HG03159 (cell line): ENCODE measurements around the gene MCRS1.

ENCODE experiments used
- ATAC-seq: cut with Tn5 transposase; IDR thresholded peaks from one replicate; pipeline ENCODE4 v1.9.1; 2021; ENCODE audit warnings: mild to moderate bottlenecking, moderate library complexity; ENCODE audit not compliant: unreplicated experiment

Gene MCRS1

DNA sequence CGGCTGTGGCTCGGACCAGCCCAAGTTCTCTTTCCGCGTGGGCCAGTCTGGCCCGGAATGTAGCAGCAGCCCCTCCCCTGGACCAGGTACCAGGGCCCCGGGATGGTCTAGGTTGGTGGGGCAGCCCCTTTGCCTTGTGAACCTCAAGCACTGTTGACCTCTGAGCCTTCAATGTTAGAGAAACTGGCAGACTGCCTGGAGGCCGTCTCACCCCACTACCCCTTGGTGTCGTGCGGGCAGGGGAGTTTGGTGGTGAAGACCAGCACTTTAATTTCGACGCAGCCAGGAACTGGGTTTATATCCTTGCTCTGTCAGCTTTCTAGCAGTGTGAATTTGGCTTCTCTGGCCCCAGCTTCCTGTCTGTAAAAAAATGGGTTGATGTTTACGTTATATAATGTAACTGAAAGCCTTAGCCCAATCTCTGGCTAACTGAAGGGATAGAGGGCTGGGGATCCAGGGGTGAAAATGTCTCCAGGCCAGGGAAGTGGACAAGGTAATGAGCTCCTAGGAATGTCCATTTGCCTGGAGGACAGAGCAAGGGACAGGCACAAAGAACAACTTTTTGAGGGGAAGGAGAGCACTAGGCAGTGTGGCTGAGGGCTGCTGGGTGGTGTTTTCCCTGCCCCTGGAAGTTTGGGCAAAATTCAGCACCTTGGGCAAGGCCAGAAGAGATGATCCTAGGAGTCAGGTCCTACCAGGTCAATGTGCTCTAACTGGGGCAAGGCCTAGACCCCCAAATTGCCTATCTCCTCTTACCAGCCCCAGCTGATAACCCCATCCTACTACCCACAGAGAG, 11.4 kb downstream of the MCRS1 start:
- ATAC-seq: no peak

DNA sequence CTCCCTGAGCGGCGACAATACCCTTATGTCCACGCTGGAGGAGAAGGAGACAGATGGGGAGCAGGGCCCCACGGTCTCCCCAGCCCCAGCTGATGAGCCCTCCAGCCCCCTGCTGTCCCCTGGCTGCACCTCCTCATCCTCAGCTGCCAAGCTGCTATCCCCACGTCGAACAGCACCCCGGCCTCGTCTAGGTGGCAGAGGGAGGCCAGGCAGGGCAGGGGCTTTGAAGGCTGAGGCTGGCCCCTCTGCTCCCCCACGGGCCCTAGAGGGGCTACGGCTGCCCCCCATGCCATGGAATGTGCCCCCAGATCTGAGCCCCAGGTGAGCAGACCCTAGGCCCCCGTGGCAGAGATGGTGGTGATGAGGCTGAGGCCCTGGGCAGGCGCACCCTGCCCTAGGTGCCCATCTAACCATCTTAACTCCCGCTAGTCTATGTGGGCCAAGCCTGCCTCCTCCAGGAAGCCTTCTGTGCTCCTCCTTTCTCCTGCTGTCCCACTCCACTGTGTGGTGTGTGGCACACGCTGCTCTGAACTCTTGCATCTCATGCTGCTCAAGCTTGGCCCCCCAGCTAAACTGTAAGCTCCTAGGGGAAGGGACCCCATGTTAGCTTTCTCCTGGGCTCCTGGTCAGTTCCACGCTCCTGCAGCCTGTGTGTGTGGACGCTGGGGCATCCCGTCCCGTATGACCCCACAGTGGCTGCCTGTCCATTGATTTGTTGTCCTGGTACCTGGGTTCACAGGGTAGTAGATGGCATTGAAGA, 12.1 kb downstream of the MCRS1 start:
- no peak for ATAC-seq

DNA sequence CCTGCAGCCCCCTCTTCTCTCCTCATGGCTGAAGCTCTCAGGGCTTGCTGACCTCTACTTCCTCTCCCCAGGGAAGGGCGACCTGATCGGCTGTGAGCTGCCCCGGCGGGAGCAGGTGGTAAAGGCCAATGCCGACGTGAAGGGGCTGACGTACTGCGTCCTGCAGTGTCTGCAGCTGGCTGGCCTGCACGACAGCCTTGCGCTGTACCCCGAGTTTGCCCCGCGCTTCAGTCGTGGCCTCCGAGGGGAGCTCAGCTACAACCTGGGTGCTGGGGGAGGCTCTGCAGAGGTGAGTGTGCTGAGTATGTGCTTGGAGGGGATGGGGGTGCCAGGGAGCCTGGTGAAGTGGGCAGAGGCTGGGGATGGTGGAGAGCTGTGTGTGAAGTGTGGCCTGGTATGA, 13.7 kb downstream of the MCRS1 start:
- no peak for ATAC-seq

DNA sequence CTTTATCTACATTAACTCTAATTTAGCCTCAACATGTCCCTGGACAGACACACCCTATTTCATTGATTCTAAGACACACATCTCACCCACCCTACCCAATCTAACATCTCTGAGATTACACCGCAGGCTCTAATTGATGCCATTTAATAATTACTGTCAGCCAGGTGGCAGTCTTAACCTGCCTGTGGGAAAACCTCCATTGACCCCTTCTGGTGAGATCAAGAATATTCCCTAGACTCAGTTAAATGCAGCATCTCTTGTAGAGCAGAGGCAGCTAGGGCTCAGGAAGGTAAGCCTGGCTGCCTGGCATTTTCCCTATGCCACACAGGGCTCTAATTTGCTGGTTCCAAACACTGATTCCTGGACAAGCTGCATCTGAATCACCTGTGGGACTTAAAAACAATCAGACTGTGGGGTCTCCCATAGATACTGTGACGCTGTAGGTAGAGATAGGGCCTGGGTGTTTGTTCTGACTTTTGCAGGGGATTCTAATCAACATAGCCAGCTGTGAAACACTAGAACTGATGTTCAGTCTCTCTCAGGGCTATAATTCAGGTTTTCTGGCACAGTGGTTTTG, 14.3 kb downstream of the MCRS1 start:
- no peak for ATAC-seq

DNA sequence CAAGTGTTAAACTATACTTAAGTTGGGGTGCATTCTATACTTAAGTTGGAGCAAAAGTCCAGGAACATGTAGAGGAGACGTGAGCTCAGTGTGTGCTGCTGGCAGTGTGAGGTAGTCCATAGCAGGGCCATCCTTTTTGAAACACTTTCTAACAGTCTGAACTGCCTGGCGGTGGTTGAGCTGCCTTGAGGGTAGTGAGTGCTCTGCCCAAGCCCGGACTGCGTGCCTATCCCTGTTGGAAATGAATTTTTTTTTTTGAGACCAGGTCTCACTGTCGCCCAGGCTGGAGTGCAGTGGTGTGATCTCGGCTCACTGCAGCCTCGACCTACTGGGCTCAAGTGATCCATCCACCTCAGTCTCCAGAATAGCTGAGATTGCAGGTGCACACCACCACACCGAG, 15.0 kb downstream of the MCRS1 start:
- ATAC-seq: no peak

DNA sequence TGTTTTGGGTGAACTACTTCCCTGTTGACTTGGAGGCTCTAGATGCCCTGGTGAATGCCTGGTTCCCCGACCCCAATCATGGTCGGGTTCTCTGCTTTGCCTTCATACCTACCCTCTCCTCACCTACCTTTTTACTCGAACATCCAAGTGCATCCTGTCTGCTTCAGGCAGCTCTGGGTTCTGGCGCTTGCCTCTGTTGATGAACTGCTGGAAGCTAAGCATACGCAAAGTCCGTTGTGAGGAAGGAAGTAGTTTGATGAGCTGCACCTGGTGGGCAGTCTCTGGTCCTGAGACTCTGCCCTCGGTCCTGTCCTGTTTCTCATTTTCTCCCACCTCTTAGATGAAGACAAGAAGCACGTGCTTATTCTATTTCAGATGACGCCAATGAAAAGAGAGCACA, 15.5 kb downstream of the MCRS1 start:
- ATAC-seq: no peak

DNA sequence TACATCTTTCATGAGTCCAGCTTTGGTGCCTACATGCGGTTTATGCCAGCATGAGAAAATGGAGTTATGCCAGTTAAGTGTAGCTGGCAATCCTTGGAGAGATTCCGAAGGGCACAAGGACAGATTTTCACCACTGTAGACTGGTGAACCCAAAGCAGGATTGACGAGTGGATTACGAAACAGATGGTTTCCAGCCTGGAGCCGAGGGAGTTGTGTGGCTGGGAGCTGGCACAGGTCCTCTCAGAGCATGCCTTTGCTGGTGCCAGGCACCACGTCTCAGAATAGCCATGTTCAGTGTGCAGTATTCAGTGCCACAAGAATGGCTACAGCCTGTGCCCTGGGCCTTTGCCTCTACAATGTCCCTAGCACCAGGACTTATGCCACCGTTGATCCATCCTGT, 15.9 kb downstream of the MCRS1 start:
- ATAC-seq: no peak

DNA sequence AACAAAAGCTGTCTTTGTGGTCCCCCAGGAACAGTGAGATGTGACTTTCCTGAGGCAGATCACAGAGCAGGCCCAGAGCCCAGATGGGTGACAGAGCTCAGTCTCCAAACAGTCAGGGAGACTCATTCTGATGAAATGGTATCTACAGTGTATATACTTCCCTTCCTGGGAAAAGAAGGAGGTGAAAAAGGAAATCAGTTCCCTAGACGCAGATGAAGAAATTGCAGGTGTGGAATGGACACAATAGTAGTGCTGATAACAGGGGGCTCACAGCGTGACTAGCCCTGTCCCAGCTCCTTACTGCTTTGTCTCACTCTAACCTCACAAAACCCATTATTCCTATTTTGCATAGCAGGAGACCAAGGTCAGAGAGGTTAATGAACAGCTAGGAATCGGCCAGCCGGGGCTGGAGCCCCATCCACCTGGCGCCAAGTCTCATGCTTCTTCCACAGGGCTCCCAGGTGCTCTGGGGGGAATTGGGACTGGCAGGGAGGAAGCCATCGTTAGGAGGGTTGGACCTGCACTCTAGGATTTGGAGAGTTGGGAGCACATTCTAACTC, 17.2 kb downstream of the MCRS1 start:
- ATAC-seq: no peak

DNA sequence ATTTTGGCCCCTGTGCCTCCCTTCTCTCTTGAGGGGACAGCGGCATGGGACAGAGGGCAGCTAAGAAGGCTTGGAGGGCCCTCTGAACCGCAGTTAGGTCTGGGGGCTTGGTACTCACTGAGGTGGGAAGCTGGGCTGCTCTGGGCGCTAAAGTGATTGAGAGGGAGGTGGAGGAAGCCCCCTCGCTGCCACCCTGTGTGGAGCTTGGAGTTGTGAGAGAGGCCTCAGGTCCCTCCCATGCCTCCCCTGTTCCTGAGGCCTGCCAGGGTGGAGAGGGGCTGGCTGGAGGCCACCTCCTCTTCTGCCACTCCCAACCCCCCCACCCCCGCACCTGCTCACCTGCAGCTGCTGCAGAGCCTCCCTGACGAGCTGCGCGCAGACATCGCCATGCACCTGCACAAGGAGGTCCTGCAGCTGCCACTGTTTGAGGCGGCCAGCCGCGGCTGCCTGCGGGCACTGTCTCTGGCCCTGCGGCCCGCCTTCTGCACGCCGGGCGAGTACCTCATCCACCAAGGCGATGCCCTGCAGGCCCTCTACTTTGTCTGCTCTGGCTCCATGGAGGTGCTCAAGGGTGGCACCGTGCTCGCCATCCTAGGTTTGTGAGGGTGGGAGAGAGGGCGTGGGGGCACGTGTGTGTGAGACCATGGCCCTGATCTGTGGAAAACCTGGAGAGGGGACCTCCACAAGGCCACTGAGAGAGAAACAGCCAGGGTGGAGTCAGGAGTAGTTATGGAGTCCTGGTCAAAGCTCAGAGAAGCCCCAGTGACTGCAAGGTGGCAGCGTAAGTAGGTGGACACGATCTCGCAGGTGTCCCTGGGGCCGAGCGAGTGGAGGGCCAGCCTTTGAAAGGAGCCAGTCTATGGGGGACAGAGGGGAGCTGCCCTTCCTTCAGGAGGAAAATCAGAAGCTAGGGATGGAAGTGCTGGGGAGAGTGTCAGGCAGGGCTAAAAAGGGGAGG, 17.9 kb downstream of the MCRS1 start:
- ATAC-seq: no peak

DNA sequence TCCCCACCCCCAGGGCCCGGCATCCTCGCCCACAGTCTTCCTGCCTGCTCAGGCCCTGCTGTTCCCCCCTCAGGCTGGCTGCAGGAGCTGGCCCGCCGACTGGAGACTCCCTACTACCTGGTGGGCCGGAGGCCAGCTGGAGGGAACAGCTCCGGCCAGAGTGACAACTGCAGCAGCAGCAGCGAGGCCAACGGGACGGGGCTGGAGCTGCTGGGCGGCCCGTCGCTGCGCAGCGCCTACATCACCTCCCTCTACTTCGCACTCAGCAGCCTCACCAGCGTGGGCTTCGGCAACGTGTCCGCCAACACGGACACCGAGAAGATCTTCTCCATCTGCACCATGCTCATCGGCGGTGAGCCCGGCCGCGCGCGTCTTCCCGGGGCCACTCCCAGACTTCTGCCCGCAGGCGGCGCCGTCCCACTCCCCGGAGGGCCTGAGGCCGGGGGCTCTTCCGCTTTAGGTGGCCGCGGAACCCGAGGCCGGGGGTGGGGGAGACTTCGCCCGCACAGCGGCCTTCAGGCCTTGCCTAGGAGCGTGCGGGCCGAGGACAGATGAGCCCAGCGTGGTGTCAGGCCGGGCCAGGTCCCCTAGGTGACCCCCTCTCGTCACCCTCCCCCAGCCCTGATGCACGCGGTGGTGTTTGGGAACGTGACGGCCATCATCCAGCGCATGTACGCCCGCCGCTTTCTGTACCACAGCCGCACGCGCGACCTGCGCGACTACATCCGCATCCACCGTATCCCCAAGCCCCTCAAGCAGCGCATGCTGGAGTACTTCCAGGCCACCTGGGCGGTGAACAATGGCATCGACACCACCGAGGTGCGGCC, 18.9 kb downstream of the MCRS1 start:
- ATAC-seq: no peak

DNA sequence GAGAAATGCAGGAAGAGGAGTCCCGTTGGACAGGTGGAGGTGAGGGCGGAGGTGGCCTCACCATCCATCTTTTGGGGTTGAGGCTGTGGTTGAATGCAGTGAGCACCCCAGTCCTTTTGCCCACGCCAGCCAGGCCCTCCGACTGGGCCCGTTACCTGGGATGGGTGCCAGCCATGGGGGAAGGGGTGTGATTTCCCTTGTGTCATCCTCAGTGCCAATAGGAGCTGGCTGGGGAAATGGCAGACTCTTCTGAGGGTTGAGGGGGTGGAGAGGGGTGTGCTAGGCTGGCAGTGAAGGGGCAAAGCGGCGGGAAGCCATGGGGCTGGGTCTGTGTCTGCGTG, 19.5 kb downstream of the MCRS1 start:
- no peak for ATAC-seq

DNA sequence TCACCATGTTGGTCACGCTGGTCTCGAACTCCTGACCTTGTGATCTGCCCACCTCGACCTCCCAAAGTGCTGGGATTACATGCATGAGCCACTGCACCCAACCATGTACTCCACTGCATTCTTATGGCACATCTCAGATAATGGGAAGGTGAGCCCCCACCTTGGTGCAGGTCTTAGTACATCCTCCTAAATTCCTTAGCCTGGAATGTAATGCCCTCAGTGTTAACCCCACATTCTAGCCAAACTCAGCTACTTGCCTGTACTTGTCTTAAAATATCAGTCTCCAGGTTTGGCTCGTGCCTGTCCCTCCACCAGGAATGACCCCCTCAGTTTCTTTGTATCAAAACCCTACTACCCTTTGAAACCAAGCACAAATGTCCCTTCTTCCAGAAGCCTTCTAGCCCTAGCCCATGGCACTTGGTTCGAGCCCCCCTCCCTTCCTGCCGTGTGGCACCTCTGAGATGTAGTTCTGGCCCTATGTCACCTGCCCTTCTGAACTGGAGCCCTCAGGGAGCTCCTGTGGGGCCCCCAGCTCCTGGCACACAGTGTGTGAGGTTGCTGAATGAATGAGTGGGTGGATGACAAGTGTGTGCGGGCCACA, 20.8 kb downstream of the MCRS1 start:
- ATAC-seq: no peak

DNA sequence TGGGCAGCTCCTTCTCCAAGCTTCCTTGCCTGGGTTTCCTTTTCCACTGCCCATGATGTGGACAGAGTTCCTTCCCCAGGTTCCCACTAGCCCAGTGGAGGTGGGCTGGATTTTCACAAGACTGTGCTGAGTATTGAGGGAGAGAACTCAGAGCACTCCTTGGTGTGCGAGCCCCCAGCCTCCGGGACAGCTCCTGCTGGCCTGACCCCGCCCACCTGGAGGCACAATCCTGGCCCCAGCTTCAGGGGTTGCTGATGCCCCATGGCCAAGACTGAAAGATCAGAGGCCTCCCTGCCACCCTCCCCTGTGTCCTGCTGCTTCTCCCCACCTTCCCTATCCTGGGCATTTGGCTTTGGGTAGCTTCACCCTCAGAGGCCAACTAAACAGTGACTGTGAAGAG, 21.5 kb downstream of the MCRS1 start:
- no peak for ATAC-seq

DNA sequence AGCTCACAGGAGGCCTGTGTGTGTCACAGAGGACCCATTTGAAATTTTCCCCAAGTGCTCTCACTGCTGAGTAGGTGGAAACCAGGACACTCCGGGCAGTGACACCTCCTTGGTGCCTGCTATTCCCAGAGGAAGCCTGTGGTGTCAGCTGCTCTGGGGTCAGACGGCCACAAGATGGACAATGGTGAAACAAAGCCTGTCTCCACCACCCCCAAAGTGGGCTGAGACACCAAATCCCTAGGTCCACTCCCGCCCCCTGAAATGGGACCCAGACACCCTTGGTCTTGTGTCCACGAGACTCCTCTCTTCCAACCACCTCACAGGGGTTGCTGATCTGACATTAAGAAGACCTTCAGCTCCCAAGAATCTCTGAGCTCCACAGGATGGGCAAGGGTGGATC, 22.1 kb downstream of the MCRS1 start:
- no peak for ATAC-seq

DNA sequence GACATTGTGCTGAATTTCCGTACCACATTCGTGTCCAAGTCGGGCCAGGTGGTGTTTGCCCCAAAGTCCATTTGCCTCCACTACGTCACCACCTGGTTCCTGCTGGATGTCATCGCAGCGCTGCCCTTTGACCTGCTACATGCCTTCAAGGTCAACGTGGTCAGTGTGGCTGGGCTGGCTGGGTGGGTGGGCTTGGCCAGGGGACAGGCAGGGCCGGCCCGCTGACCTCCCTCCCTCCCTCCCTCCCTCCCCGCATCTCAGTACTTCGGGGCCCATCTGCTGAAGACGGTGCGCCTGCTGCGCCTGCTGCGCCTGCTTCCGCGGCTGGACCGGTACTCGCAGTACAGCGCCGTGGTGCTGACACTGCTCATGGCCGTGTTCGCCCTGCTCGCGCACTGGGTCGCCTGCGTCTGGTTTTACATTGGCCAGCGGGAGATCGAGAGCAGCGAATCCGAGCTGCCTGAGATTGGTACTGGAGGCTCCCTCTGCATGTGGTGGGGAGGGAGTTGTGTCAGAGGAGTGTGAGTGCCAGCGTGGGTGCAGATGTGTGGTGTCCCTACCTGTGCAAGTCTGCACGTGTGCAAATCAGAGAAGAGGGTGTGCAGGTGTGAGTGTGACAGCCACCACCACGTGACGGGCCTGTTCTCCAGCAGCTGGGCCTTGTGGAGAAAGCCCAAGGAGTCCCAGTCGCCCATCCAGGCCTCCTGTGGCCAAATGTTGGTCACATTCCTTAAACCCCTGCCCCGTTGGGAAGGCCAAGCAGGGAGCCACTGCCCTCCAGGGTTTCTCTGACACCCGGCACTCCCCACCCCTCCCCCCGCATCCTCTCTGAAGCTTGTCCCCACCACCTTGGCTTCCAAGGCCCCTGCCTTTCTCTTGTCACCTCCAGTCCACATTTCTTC, 23.8 kb downstream of the MCRS1 start:
- no peak for ATAC-seq

DNA sequence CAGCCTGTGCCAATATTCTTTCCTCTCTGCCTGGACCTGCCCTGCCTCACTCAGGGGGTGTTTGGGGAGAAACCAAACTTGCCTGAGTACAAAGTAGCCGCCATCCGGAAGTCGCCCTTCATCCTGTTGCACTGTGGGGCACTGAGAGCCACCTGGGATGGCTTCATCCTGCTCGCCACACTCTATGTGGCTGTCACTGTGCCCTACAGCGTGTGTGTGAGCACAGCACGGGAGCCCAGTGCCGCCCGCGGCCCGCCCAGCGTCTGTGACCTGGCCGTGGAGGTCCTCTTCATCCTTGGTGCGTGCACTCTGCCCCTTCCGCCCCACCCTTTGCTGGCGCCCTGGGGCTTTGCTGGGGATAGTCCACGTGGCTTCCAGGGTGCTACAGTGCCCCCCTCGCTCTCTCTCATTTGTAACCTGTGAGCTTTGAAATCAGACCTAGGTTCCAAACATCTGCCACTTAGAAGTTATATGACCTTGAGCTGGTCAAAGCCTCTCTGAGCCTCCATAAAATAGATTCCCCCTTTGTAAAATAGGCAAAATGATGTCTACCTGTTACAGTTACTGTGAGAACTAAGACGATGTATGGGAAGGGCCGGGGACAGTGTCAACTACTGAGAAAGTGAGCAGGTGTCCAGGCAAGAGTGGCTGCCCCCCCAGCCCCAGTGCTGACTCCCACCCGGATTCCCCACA, 24.6 kb downstream of the MCRS1 start:
- ATAC-seq: no peak

DNA sequence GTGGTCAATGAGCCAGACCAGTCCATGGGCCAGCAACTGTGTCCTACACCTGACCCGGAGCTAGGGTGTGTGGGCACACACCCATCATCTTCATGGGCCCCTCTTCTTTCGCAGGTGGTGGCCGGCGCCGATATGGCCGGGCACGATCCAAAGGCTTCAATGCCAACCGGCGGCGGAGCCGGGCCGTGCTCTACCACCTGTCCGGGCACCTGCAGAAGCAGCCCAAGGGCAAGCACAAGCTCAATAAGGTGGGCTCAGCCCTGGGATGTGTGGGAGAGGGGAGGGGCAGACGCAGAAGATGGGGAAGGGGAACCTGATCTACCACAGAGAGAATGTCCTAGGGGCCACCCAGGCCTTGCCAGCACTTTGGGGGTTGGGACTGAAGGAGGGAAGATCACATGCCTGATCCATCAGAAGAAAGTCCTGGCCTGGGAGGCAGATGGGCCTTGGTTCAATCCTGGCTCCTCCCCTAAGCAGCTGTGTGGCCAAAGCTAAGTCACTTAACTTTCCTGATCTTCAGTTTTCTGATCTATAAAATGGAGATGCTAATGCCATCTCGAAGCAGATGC, 25.3 kb downstream of the MCRS1 start:
- ATAC-seq: no peak
